Measurements from ENCODE around the gene CHMP3. TPM values are rescaled to one million over a fixed set of nuclear protein-coding genes. Genes with fewer than 3 reads are reported as not detected.

Gene CHMP3
- total and polyA plus RNA-seq, 2 of the 13 experiments (the other 11 are each of a cell fraction or from before 2014, with no cell fraction given) = 64.1 to 114 TPM

DNA sequence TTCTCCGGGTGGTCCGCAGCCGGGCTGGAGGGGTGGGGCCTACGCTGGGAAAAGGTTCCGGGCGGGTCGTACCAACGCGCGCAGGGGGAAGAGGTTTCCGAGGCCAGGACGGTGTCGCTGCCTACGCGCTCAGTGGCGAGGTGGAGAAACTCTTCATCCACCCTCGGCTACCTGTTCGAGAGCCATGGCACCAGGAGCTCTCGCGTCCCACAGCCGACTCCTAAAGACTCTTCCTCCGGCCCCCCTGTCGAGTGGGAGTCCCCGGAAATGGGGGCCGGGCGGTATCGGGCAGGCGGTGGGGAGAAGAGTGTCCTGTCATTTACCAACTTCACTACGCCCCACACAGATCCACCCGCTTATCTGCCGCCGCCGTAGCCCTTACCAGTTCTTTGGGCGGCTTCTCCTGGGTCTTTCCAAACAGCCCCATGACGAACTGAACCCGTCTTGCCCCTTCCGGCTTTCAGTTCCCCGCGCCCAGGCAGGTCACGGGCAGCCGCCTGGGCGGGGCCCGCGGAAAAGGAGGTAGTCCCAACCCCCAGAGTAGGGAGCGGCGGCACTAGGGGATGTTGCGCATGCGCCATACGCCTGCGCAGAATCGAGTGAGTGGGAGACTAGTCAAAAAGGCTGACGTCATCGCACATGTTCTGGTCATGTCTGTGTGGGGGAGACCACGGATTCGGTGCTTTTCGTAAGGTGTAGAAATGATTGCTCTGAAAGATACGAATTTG lies at the start of gene CHMP3 (continued):
- TF ChIP-seq ZNF670 (CRISPR knock-in tag; IDR thresholded peaks at IDR 0.05; ENCODE audit: borderline replicate concordance) = no peak
- TF ChIP-seq ZBTB1 (CRISPR knock-in tag; IDR thresholded peaks at IDR 0.05; ENCODE audit: borderline replicate concordance) = no peak
- TF ChIP-seq ARID2 (CRISPR knock-in tag; IDR thresholded peaks at IDR 0.05; ENCODE audit: borderline replicate concordance) = no peak
- no peak for TF ChIP-seq PAX8 (CRISPR knock-in tag; IDR thresholded peaks at IDR 0.05; ENCODE audit: borderline replicate concordance)
- TF ChIP-seq FOSL1 (CRISPR knock-in tag; IDR thresholded peaks at IDR 0.05; ENCODE audit: borderline replicate concordance) = no peak
- peak; percentile 23 for TF ChIP-seq CCAR2 (optimal IDR thresholded peaks at IDR 0.05; ENCODE audit: low read depth, low read length)
- TF ChIP-seq NFIC (IDR thresholded peaks at IDR 0.05; ENCODE audit: low read length) = no peak; the same call in 1 of the 2 replicates
- TF ChIP-seq HDAC6 (IDR thresholded peaks at IDR 0.05; ENCODE audit: low read depth, low read length) = no peak
- peak; percentile 63 for TF ChIP-seq ZFP1 (CRISPR knock-in tag; IDR thresholded peaks at IDR 0.05)
- no peak for TF ChIP-seq TCF7 (IDR thresholded peaks at IDR 0.05; ENCODE audit: low read depth)
- TF ChIP-seq HNRNPK (IDR thresholded peaks at IDR 0.05; ENCODE audit: low read depth, low read length, poor library complexity, severe bottlenecking) = no peak
- peak; percentile 89 for TF ChIP-seq ZSCAN31 (CRISPR knock-in tag; IDR thresholded peaks at IDR 0.05; ENCODE audit: low read depth)
- TF ChIP-seq ZNF780A (CRISPR knock-in tag; IDR thresholded peaks at IDR 0.05) = peak; percentile 81; the same call in 1 of the 2 replicates
- no peak for TF ChIP-seq THAP8 (CRISPR knock-in tag; IDR thresholded peaks at IDR 0.05; ENCODE audit: borderline replicate concordance)
- TF ChIP-seq NPAS2 (CRISPR knock-in tag; IDR thresholded peaks at IDR 0.05; ENCODE audit: borderline replicate concordance) = peak; percentile 84; the same call in 1 of the 2 replicates
- TF ChIP-seq GABPA (IDR thresholded peaks at IDR 0.05; ENCODE audit: low read depth, low read length) = peak; percentile 65
- peak; percentile 91 for TF ChIP-seq GABPA (CRISPR knock-in tag; IDR thresholded peaks at IDR 0.05; ENCODE audit: low read depth)
- no peak for TF ChIP-seq ISX (CRISPR knock-in tag; conservative IDR thresholded peaks at IDR 0.05)
- TF ChIP-seq ZNF234 (CRISPR knock-in tag; conservative IDR thresholded peaks at IDR 0.05) = 0 out of 2 replicates have a peak, but pooled peaks have one; percentile 42
- TF ChIP-seq ZNF879 (CRISPR knock-in tag; IDR thresholded peaks at IDR 0.05) = peak; percentile 98
- TF ChIP-seq ZMAT3 (CRISPR knock-in tag; conservative IDR thresholded peaks at IDR 0.05) = peak; percentile 93
- TF ChIP-seq KIAA2018 (CRISPR knock-in tag; IDR thresholded peaks at IDR 0.05; ENCODE audit: borderline replicate concordance) = no peak; the same call in 1 of the 2 replicates
- TF ChIP-seq RBM22 (optimal IDR thresholded peaks at IDR 0.05; ENCODE audit: low read length) = no peak

All from HepG2 (cell line).